GM18909 (cell line): ENCODE results near the gene SETD3.

Experiments used
- ATAC-seq: cut with Tn5 transposase; IDR thresholded peaks from one replicate; pipeline ENCODE4 v1.9.1; 2021; ENCODE audit warnings: mild to moderate bottlenecking; ENCODE audit not compliant: unreplicated experiment, poor library complexity

Gene SETD3

GRCh38 chr14:99402950-99403349, 77.7 kb downstream of the SETD3 start:
- ATAC-seq, result no peak

DNA sequence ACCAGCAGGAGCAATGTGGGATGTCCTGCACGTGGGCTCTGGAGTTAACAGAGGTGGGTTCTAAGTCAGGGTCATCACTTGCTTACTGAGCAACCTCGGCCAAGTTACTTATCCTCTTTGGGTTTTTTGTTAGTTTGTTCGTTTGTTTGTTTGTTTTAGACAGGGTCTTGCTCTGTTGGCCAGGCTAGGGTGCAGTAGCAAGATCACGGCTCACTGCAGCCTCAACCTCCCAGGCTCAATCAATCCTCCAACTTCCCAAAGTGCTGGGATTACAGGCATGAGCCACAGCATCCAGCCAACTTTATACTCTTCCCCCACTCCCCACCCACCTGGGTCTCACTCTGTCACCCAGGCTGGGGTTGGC, 78.4 kb downstream of the SETD3 start:
- ATAC-seq, result no peak

- ATAC-seq, result no peak
Measured at GRCh38 chr14:99401621-99402284, 78.9 kb downstream of the SETD3 start.

- no peak for ATAC-seq
Measured at GRCh38 chr14:99401211-99401610, 79.4 kb downstream of the SETD3 start.

- ATAC-seq, result no peak
Measured at GRCh38 chr14:99397698-99398097, 83.0 kb downstream of the SETD3 start.

DNA sequence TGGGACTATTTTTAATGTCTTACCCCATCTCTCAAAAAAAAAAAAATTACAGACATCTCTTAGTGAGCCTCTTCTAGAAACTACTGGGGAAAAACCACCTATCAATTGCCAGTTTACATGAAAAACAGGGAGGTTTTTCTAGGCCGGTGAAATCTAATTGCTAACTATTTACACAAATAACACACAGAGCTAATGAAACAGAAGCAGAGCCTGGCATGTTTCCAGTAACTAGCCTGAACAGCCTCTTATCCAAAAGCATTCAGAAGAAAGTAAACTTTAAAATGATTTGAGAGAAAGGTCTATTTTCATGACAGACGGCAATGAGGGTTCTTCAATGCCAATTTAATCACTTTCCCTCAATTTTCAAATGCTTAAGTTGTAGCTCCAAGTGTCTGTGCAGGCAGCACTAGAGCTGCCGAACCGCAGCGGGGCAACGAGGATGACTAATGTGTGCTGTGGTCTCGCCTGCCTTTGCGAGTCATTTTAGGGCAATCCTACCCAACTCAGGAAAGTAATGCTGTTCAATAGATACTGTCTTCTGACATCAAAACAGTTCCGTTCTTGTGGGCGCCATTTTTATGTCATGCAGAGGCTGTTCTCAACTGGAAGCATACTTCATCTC, 84.6 kb downstream of the SETD3 start:
- ATAC-seq, result no peak

DNA sequence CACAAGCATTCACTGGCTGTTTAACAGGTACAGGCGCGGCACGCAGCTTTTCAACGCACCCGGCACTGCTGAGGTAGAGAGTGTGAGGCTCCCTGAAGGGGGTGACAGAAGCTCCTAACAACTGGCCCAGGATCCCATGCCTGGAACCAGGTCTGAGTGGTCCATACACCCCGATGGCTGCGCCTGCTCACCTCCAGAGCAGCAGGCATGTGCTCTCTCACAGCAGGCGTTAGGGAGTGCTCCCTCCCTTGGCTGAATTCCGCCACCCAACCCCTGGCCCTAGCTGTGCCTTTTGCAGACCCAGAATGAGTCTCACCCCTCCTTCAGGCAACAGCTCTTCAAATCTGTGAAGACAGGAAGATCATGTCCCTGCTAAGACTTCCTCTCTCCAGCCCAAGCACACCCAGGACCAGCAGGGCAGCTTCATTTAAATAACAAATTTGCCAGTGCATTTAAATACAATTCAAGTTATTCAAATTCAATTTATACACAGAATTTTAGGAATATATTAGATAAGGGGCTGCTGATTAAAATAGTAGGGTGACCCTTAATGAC, 86.0 kb downstream of the SETD3 start:
- ATAC-seq, result no peak

- ATAC-seq, result no peak
Measured at GRCh38 chr14:99393059-99393655, 87.5 kb downstream of the SETD3 start.

- ATAC-seq, result no peak
Measured at GRCh38 chr14:99391671-99392070, 89.0 kb downstream of the SETD3 start.

- ATAC-seq, result no peak
Measured at GRCh38 chr14:99389174-99389826, 91.4 kb downstream of the SETD3 start.

GRCh38 chr14:99388286-99388685, 92.4 kb downstream of the SETD3 start:
- no peak for ATAC-seq

DNA sequence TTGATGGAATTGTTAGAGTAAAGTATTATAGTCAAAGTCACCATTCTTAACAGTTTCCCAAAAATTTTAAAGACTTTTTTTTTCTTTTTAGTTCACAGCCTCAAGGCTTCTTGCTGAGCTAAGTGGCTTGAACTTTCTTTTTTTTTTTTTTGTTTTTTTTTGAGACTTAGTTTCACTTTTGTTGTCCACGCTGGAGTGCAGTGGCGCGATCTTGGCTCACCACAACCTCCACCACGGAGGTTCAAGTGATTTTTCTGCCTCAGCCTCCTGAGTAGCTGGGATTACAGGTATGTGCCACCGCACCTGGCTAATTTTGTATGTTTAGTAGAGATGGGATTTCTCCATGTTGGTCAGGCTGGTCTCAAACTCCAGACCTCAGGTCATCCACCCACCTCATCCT, 92.8 kb downstream of the SETD3 start:
- no peak for ATAC-seq

DNA sequence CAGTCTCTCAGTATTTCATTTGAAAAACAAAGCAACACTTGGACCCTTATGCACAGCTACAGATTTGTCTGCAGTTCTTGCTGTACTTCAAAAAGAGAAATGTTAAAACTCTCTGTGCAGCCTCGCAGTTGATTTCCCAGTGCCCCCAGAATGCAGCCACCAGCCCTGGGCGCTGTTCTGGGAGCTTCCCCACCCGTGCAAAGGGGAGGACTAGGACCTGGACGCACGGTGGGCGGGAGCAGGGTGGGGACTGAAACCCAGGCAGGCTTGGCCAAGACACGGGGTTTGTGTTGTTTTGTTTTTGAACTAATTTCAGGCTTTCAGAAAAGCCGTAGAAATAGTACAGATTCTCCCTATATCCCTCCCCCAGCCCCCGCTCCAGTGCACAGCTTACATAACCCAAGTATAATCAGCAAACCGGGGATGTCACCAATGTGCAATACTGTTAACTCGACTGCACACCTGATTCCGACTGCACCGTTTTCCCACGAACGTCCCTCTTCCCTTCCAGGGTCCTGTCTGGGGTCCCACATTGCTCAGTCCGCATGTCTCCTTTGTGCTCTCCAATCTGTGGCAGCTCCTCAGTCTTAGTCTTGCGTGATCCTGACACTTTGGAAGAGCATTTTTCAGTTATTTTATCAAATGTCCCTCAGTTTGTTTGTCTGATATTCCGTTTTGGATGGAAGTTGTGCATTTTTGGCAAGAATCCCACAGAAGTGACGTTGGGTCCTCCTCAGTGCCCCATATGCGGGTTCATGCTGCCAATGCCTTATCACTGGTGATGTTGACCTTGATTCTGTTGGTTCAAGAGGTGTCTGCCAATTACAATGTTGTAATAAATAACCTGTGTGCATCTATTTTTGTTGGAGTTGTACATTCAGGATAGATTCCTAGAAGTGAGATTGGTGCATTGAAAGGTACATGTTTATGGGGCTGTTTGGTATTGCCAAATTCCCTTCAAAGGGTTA, 95.9 kb downstream of the SETD3 start:
- no peak for ATAC-seq

DNA sequence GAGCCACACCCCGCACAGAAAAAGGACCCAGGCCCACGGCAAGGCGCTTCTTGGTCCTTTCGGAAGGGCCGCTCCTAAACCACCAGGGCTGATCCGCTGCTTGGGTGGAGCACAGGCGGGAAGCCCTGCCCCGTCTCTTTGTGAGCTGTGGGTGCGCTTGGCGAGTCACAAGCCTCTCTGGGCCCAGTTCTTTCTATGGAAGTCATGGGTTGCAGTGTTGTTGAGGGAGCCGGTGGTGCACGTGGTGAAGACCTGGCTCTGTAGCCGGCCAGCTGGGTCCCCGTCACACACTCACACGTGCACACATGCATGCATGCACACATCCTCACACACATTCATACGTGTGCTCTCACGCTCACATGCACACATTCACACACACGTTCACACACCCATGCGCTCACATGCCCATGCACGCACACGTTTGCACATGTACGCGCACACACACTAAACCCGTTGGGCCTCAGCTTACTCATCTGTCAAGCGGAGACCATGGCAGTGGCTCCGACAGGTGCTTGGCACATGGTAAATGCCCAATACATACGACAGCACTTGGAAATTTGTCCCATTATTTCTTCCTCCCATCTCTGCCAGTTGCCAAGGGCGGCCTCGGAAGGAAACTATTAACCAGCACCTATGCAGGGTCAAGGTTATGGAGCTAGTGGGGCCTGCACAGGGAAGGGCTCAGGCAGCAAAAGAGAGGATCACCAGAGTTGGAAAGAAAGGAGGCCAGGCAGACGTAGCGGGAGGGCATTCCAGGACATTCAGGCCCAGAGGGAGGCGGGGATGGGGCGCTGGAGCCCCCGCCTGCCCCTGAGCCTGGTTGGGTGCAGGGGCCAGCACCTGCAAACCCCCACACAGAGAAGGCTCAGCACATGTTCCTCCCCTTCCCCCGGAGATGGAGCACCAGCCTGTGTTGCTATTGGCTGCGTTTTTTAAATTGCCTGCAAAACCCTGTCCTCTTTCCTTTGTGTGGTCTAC, 96.9 kb downstream of the SETD3 start:
- ATAC-seq, result no peak

DNA sequence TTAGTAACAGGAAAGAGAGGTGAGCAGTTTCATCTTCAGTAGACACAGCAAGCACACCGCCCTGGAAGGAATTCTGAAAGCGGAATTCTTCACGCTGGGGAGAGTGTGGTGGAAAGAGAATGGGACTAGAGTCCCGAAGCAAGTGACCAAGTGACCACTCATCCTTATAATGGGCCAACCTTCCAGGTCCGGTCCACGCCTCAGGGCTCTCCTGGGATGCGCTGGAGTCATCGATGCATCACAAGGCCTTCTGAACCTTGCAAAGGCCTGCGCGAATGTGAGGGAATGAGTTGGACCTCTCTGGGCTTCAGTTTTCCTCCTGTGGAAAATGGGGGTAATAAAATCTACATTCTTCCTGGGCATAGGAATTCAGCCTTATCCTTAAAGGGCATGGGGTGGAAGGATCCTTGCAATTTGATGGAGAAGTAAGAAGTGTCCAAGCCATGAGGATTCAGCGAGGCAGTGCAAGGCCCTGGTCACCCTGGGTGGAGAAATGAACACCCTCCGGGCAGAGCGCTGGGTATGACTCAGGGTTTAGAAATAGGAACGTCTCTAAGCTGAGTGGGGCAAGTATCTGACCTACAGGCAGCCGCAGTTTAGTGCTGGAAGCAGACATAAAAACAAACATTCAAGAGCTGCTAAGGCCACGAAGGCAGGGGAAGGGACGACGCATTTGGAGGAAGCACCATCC, 97.7 kb downstream of the SETD3 start:
- no peak for ATAC-seq

DNA sequence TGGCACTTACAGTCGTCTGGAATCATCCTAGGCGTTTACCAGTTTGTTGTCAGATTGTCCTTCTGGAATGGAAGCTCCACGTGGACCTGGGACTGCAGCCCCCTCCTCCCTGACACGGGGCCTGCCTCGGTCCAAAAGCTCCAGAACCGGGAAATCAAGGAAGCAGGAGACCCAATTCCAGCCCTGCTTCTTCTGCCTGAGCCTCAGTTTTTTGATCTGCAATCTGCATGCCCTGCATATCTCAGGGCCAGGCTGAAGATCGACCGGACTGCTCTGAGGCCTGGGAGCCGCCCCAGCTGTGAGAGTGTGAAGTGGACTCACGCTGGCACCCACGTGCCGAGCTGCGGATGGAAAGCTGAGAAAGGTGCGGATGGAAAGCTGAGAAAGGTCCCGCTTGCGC, 98.6 kb downstream of the SETD3 start:
- no peak for ATAC-seq

- ATAC-seq, result no peak
Measured at GRCh38 chr14:99381688-99382060, 99.0 kb downstream of the SETD3 start.

DNA sequence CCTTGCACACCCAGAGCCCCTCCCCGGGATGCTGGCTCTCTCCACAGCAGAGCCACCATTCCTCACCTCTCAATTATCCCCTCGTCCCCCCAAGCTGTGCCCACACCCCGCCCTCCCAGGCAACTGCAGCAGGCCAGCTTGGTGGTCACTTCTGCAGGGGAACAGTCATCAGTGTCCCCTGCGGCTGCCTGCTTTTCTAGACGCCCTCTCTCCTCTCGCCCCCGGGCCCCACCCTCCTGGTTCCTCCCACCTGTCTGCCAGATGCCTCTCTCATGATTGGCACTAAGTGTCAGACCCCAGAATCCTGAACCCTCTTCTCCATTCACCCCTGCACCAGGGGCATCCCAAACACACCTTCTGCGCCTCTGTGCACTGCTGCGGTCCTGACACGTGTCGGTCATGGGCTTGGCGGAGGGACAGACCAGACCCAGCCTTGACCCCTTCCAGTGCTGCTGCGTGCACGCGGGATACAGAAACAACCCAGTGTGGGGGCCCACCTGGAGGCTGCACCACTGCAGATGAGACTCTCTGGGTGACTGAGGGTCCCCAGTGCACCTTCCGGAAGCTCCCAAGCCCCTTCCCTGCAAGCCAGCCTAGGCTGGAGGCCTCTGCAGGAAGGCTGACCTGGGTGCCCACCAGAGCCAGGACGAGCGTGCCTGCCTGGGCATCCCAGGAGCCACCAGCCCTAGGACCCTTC, 99.5 kb downstream of the SETD3 start:
- ATAC-seq, result no peak
